ENCODE data around the gene RETN. TPM values are rescaled to one million over a fixed set of nuclear protein-coding genes. Genes with fewer than 3 reads are reported as not detected.

The RETN gene
- total and polyA plus RNA-seq, 2 experiments from 2014 or later: not detected

GRCh38 chr19:7662657-7663056 is 6.2 kb upstream of the RETN start:
- Histone ChIP-seq H3K4me3 (no peak overlapping the region), H4K20me1 (ENCODE audit: insufficient read depth) (no peaks in the 10 kb centered on the region), H3K4me1 (ENCODE audit: insufficient read depth) (no peaks in the 10 kb centered on the region), H3K27ac (no peak overlapping the region), H3K79me2 (ENCODE audit: insufficient read depth) (no peaks in the 10 kb centered on the region), H3K36me3 (ENCODE audit: low read depth) (no peaks in the 10 kb centered on the region), H3K4me2 (ENCODE audit: unreplicated experiment) (no peak overlapping the region), H3K27me3 (replicated peaks; ENCODE audit: insufficient read depth) (peaks cover 27% of the 10 kb centered on the region), H3K9ac (no peak overlapping the region), H2AFZ (no peak overlapping the region), H3K9me3 (ENCODE audit: low read depth) (no peaks in the 10 kb centered on the region), H3F3A (ENCODE audit: insufficient read depth) (no peaks in the 10 kb centered on the region), H3K9me2 (ENCODE audit: insufficient read depth) (no peaks in the 10 kb centered on the region)
- no peak for DNase-seq
- TF ChIP-seq EZH2phosphoT487 (IDR thresholded peaks at IDR 0.05; ENCODE audit: insufficient read depth, low read depth) (no peak), EZH2 (IDR thresholded peaks at IDR 0.05; ENCODE audit: insufficient read depth, poor library complexity, severe bottlenecking) (no peak)
- in situ Hi-C loops (cut with MboI): no loop called here
- WGBS, 2 experiments (ENCODE audit: low coverage in 1 of 2, low lambda C conversion rate in 2 of 2, missing lambda C conversion rate in 2 of 2): 46 to 53% methylated on average over 14 of the region's 14 CpGs

- peak; percentile 9 for DNase-seq
- H3F3A ChIP-seq (ENCODE audit: insufficient read depth): no peaks in the 10 kb centered on the region
- H3K4me2 ChIP-seq (ENCODE audit: unreplicated experiment): no peak overlapping the region
- H3K9me2 ChIP-seq (ENCODE audit: insufficient read depth): no peaks in the 10 kb centered on the region
- no peaks in the 10 kb centered on the region for H3K4me1 ChIP-seq (ENCODE audit: insufficient read depth)
- 11 to 13% methylated on average over 7 of the region's 7 CpGs for whole genome bisulfite sequencing, 2 experiments (ENCODE audit: low coverage in 1 of 2, low lambda C conversion rate in 2 of 2, missing lambda C conversion rate in 2 of 2)
- H3K36me3 ChIP-seq (ENCODE audit: low read depth): no peaks in the 10 kb centered on the region
- no peaks in the 10 kb centered on the region for H3K9me3 ChIP-seq (ENCODE audit: low read depth)
- no peak overlapping the region for H2AFZ ChIP-seq
- H3K9ac ChIP-seq: no peak overlapping the region
- no peaks in the 10 kb centered on the region for H3K79me2 ChIP-seq (ENCODE audit: insufficient read depth)
- H3K4me3 ChIP-seq: no peak overlapping the region
- in situ Hi-C loops (cut with MboI): no loop called here
- TF ChIP-seq EZH2 (IDR thresholded peaks at IDR 0.05; ENCODE audit: insufficient read depth, poor library complexity, severe bottlenecking) (no peak), EZH2phosphoT487 (IDR thresholded peaks at IDR 0.05; ENCODE audit: insufficient read depth, low read depth) (no peak)
- no peak overlapping the region for H3K27ac ChIP-seq
- H4K20me1 ChIP-seq (ENCODE audit: insufficient read depth): no peaks in the 10 kb centered on the region
- H3K27me3 ChIP-seq (replicated peaks; ENCODE audit: insufficient read depth): peaks cover 21% of the 10 kb centered on the region
Measured at GRCh38 chr19:7663706-7664105, 5.1 kb upstream of the RETN start.

- H3K36me3 ChIP-seq (ENCODE audit: low read depth): no peaks in the 10 kb centered on the region
- H3K79me2 ChIP-seq (ENCODE audit: insufficient read depth): no peaks in the 10 kb centered on the region
- DNase-seq: peak; percentile 26
- TF ChIP-seq EZH2phosphoT487 (IDR thresholded peaks at IDR 0.05; ENCODE audit: insufficient read depth, low read depth) (no peak), EZH2 (IDR thresholded peaks at IDR 0.05; ENCODE audit: insufficient read depth, poor library complexity, severe bottlenecking) (no peak)
- no peaks in the 10 kb centered on the region for H3K9me2 ChIP-seq (ENCODE audit: insufficient read depth)
- no peaks in the 10 kb centered on the region for H3F3A ChIP-seq (ENCODE audit: insufficient read depth)
- H3K9ac ChIP-seq: no peak overlapping the region
- no peaks in the 10 kb centered on the region for H3K9me3 ChIP-seq (ENCODE audit: low read depth)
- no peak overlapping the region for H3K27ac ChIP-seq
- H3K27me3 ChIP-seq (replicated peaks; ENCODE audit: insufficient read depth): peaks cover 13% of the 10 kb centered on the region
- 11 to 16% methylated on average over 4 of the region's 4 CpGs for WGBS, 2 experiments (ENCODE audit: low coverage in 1 of 2, low lambda C conversion rate in 2 of 2, missing lambda C conversion rate in 2 of 2)
- H3K4me1 ChIP-seq (ENCODE audit: insufficient read depth): no peaks in the 10 kb centered on the region
- no peaks in the 10 kb centered on the region for H4K20me1 ChIP-seq (ENCODE audit: insufficient read depth)
- H3K4me2 ChIP-seq (ENCODE audit: unreplicated experiment): no peak overlapping the region
- H2AFZ ChIP-seq: no peak overlapping the region
- no peak overlapping the region for H3K4me3 ChIP-seq
- in situ Hi-C loops (cut with MboI): no loop called here
Measured at GRCh38 chr19:7665076-7665475, 3.8 kb upstream of the RETN start.

GRCh38 chr19:7669641-7670040 is 792 bp downstream of the RETN start:
- Histone ChIP-seq H3K9me2 (ENCODE audit: insufficient read depth) (no peaks in the 10 kb centered on the region), H3K4me2 (ENCODE audit: unreplicated experiment) (no peak overlapping the region), H3F3A (ENCODE audit: insufficient read depth) (no peaks in the 10 kb centered on the region), H3K4me3 (no peak overlapping the region), H3K27me3 (replicated peaks; ENCODE audit: insufficient read depth) (peaks cover 6% of the 10 kb centered on the region), H3K9me3 (ENCODE audit: low read depth) (no peaks in the 10 kb centered on the region), H3K4me1 (ENCODE audit: insufficient read depth) (no peaks in the 10 kb centered on the region), H3K79me2 (ENCODE audit: insufficient read depth) (no peaks in the 10 kb centered on the region), H2AFZ (no peak overlapping the region), H3K27ac (no peak overlapping the region), H4K20me1 (ENCODE audit: insufficient read depth) (no peaks in the 10 kb centered on the region), H3K9ac (no peak overlapping the region), H3K36me3 (ENCODE audit: low read depth) (no peaks in the 10 kb centered on the region)
- 32 to 44% methylated on average over 5 to 9 of the region's 9 CpGs for WGBS, 2 experiments (ENCODE audit: low coverage in 1 of 2, low lambda C conversion rate in 2 of 2, missing lambda C conversion rate in 2 of 2)
- TF ChIP-seq EZH2 (IDR thresholded peaks at IDR 0.05; ENCODE audit: insufficient read depth, poor library complexity, severe bottlenecking) (no peak), EZH2phosphoT487 (IDR thresholded peaks at IDR 0.05; ENCODE audit: insufficient read depth, low read depth) (no peak)
- DNase-seq: no peak
- in situ Hi-C loops (cut with MboI): loop anchor here (10.0 kb wide), 1 partner anchor 105 kb away; no protein-coding TSS in a partner anchor
